Measurements from ENCODE around the gene SCO1. TPM values are rescaled to one million over a fixed set of nuclear protein-coding genes. Genes with fewer than 3 reads are reported as not detected.

SCO1 gene
- total RNA-seq, 1 donor from 2014 or later, result 29.8 TPM

DNA sequence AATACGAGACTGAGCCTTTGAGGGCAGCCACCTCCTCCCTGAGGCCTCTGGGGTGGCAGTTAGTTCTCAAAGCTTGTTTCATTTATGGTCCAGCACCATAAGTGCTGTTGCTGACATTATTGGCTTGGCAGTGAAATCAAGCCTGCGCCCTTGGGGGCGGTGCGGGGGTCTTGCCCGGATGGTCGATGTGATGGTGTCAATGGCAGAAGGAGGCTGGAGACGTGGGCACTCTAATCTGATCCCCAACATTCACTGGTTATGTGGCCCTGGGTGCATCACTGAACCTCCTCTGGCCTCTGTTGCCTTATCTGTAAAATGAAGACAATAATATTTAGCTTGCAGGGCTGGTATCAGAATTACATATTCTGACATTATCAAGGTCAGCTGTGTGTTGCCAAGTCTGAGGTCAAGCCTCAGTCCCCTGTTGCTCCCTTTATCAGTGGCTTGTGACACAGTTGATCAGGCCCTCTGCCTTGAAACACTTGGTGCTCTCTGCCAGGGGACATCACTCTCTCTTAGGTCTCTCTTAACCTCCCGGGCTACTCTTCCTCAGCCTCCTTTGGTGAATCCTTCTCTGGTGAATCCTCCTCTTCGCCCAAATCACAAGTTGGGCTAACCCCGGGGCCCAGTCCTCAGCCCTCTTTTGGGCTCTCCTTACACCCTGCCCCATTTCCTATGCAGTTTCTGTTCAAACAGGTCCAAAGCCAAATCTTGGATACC lies 44.2 kb upstream of the SCO1 start:
- Mint-ChIP-seq H3K4me1 (peaks cover 6% of the 10 kb centered on the region), H3K36me3 (no peaks in the 10 kb centered on the region), H3K27ac (no peak overlapping the region), H3K9me3 (no peaks in the 10 kb centered on the region), H3K4me3 (no peak overlapping the region), H3K27me3 (ENCODE audit: low read depth) (peaks cover 59% of the 10 kb centered on the region)
- DNase-seq (ENCODE audit: low spot score in 2 of 2, unreplicated experiment in 2 of 2), result no peak
- TF ChIP-seq, protein P1, sequence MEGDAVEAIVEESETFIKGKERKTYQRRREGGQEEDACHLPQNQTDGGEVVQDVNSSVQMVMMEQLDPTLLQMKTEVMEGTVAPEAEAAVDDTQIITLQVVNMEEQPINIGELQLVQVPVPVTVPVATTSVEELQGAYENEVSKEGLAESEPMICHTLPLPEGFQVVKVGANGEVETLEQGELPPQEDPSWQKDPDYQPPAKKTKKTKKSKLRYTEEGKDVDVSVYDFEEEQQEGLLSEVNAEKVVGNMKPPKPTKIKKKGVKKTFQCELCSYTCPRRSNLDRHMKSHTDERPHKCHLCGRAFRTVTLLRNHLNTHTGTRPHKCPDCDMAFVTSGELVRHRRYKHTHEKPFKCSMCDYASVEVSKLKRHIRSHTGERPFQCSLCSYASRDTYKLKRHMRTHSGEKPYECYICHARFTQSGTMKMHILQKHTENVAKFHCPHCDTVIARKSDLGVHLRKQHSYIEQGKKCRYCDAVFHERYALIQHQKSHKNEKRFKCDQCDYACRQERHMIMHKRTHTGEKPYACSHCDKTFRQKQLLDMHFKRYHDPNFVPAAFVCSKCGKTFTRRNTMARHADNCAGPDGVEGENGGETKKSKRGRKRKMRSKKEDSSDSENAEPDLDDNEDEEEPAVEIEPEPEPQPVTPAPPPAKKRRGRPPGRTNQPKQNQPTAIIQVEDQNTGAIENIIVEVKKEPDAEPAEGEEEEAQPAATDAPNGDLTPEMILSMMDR (IDR thresholded peaks at IDR 0.05; ENCODE audit: unreplicated experiment), result no peak

DNA sequence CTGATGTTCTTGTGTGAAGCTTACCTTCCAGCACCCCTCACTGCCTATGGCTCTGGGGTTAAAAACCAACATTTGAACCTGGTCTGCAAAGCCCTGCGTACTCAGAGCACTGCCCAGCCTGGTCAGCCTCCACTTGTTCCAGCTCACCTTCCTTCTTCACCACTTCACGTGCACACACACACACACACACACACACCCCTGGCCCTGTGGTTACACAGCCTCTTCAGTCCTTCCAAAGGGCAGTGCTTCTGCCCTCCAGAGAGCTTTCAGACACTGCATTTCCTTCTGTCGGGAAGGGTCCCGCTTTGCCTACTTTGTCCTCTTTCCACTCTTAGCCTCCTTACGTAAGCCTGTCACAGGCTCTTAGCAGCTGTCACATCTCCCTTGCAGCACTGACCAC lies 42.1 kb upstream of the SCO1 start:
- TF ChIP-seq, protein P1 (IDR thresholded peaks at IDR 0.05; ENCODE audit: unreplicated experiment), result no peak
- H3K4me1 Mint-ChIP-seq, result peaks cover 2% of the 10 kb centered on the region
- no peaks in the 10 kb centered on the region for H3K36me3 Mint-ChIP-seq
- peaks cover 50% of the 10 kb centered on the region for H3K27me3 Mint-ChIP-seq (ENCODE audit: low read depth)
- no peak for DNase-seq (ENCODE audit: low spot score in 2 of 2, unreplicated experiment in 2 of 2)
- no peak overlapping the region for H3K27ac Mint-ChIP-seq
- no peak overlapping the region for H3K4me3 Mint-ChIP-seq
- H3K9me3 Mint-ChIP-seq, result no peaks in the 10 kb centered on the region

DNA sequence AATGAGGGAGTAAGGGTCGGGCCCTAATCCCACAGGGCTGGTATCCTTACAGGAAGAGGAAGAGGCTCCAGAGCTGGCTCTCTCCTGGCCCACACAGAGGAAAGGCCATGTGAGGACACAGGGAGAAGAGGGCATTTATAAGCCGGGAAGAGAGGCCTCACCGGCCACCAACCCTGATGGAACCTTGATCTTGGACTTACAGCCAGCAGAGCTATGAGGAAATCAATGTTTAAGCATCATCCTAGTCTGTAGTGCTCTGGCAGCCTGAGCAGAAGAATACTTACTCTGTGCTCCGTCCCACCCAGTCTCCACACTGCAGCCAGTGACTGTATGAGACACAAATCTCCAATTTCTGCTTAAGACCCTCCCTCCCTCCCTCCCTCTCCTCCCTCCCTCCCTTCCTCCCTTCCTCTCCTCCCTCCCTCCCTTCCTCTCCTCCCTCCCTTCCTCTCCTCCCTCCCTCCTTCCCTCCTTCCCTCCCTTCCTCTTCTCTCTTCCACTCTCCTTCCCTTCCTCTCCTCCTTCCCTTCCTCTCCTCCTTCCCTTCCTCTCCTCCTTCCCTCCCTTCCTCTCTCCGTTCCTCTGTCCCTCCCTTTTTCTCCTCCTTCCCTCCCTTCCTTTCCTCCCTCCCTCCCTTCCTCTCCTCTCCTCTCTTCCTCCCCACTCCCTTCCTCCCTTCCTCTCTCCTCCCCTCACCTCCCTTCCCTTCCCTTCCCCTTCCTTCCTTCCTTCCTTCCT lies 41.4 kb upstream of the SCO1 start:
- H3K4me1 Mint-ChIP-seq, result peaks cover 1% of the 10 kb centered on the region
- TF ChIP-seq, protein P1 (IDR thresholded peaks at IDR 0.05; ENCODE audit: unreplicated experiment), result no peak

DNA sequence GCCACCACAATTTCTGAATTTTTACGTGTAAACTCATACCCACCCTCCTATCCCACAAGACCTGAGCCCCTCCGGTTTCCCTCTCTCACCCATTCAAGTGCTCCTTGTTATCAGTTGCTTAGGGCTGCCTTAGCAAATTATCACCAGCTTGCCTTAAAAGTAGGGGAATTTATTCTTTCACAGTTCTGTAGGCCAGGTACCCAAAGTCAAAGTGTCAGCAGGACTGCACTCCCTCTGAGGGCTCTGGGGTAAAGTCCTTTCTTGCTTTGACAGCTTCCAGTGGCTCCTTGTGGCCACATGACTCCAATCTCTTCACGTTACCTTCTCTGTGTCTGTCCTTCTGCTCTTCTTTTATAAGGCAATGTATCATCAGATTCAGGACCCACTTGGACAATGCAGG lies 40.4 kb upstream of the SCO1 start:
- H3K27ac Mint-ChIP-seq, result no peak overlapping the region
- H3K9me3 Mint-ChIP-seq, result no peaks in the 10 kb centered on the region
- DNase-seq (ENCODE audit: low spot score in 2 of 2, unreplicated experiment in 2 of 2), result no peak
- peaks cover 1% of the 10 kb centered on the region for H3K4me1 Mint-ChIP-seq
- H3K27me3 Mint-ChIP-seq (ENCODE audit: low read depth), result peaks cover 52% of the 10 kb centered on the region
- TF ChIP-seq, protein P1 (IDR thresholded peaks at IDR 0.05; ENCODE audit: unreplicated experiment), result no peak
- no peak overlapping the region for H3K4me3 Mint-ChIP-seq
- H3K36me3 Mint-ChIP-seq, result no peaks in the 10 kb centered on the region

More for the DNA sequence above, 41.4 kb upstream of the SCO1 start:
- H3K27me3 Mint-ChIP-seq (ENCODE audit: low read depth), result peaks cover 51% of the 10 kb centered on the region
- no peak overlapping the region for H3K27ac Mint-ChIP-seq
- no peaks in the 10 kb centered on the region for H3K9me3 Mint-ChIP-seq
- no peaks in the 10 kb centered on the region for H3K36me3 Mint-ChIP-seq
- DNase-seq (ENCODE audit: low spot score in 2 of 2, unreplicated experiment in 2 of 2), result no peak
- H3K4me3 Mint-ChIP-seq, result no peak overlapping the region

DNA sequence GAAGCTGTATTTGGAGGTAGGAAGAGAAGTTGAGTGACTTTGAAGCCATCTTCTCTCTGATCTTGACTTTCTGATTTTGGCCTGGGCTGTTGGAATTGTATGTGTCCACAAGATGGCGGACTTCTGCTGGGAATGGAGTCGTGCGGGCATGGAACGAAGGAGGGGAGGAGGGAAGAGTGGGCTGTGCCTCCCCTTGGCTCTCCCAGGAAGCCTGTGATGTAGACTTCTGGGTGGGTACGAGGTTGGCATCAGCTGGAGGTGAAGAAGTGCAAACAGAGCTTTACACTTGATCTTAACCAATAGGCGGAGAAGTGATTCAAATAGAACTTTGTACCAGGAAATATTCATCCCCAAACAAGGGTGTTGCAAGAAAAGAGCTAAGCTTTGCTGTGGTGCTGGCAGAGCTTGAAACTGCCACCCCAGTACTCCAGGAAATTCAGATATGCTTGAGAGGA lies 39.9 kb upstream of the SCO1 start:
- H3K9me3 Mint-ChIP-seq, result no peaks in the 10 kb centered on the region
- TF ChIP-seq, protein P1 (IDR thresholded peaks at IDR 0.05; ENCODE audit: unreplicated experiment), result peak; percentile 66
- H3K27me3 Mint-ChIP-seq (ENCODE audit: low read depth), result peaks cover 47% of the 10 kb centered on the region
- no peaks in the 10 kb centered on the region for H3K36me3 Mint-ChIP-seq
- no peak overlapping the region for H3K27ac Mint-ChIP-seq
- no peak overlapping the region for H3K4me3 Mint-ChIP-seq
- DNase-seq (ENCODE audit: low spot score in 2 of 2, unreplicated experiment in 2 of 2), result peak in 1 of 2 experiments; percentile 58
- H3K4me1 Mint-ChIP-seq, result peaks cover 1% of the 10 kb centered on the region
